NOMO-1 (cell line): Measurements from ENCODE around the gene VSIG10.
"Not testable (repeated sequence)": the region's sequence is repeated elsewhere in the genome, so short reads cannot be mapped to it uniquely, and the experiment has no call there.

Experiments used
- DNase-seq, 2 experiments: peaks; one replicate each; lab custom pipeline; 2025; ENCODE audit not compliant: unreplicated experiment in 2 of 2; lab: John Stamatoyannopoulos, UW

VSIG10 gene, protein sequence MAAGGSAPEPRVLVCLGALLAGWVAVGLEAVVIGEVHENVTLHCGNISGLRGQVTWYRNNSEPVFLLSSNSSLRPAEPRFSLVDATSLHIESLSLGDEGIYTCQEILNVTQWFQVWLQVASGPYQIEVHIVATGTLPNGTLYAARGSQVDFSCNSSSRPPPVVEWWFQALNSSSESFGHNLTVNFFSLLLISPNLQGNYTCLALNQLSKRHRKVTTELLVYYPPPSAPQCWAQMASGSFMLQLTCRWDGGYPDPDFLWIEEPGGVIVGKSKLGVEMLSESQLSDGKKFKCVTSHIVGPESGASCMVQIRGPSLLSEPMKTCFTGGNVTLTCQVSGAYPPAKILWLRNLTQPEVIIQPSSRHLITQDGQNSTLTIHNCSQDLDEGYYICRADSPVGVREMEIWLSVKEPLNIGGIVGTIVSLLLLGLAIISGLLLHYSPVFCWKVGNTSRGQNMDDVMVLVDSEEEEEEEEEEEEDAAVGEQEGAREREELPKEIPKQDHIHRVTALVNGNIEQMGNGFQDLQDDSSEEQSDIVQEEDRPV

GRCh38 chr12:118103601-118104382 is at the start of gene VSIG10:
Gene VSIG10 (minus strand): TSS chr12:118104011. CDS start chr12:118103671, 340 bp downstream.
- DNase-seq = peak; percentile 14 to 34

DNA sequence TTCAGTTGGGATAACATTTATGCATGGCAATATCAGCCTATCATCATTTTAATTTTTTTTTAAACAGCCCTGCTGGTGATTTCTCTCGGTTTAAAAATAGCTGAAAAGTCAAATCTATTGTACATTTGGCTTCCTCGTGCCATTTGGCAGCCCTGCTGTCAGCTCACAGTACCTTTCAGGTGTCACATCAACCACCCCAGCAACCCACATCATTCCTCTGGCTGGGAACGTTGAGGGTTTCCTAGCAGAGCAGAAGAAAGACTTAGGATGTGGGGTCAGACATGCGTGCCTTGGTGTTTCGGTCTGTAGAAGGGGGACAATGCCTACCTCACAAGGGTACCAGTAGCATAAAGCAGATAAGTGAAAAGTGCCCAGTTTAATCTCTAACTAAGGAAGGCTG is 47.9 kb upstream of the VSIG10 start:
- DNase-seq = no peak

DNA sequence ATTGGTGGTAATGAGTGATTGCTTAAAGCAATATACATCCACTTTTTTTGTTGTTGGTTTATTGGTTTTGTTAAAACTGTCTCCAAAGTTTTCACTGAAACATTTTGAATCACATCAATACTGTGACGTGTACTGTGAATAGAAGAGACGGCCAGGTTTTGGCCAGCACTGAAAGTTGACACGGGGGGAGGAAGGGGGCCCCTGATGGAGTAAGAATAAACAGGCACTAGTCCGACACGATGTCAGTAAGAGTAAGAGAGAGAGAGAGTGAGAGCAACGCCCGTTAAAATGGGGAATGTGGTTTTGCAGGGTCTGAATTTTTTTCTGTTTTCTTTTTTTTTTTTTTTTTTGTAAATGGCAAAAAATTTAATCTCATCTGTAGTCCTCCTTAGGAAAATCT is 46.8 kb upstream of the VSIG10 start:
- DNase-seq = no peak

DNA sequence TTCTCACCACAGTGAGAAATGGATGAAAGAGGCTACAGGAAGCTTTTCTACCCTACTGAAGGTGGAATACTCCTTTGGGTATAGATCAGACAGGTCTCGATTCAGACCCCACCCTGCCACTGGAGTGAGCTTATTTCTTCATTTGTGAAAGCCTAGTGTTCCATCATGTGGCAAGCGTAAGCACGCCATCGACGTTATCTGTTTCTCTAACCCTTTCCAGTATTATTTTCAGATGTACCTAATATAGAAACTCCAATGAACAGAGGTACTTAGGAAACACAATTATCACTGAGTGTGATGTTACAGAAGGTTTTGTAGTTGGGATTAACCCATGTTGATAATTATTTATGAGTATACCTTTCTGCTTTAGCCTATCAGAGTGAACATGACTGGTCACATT is 44.5 kb upstream of the VSIG10 start:
- DNase-seq = no peak

- DNase-seq = no peak
These were observed 42.0 kb upstream of the VSIG10 start for GRCh38 chr12:118145798-118146156.

DNA sequence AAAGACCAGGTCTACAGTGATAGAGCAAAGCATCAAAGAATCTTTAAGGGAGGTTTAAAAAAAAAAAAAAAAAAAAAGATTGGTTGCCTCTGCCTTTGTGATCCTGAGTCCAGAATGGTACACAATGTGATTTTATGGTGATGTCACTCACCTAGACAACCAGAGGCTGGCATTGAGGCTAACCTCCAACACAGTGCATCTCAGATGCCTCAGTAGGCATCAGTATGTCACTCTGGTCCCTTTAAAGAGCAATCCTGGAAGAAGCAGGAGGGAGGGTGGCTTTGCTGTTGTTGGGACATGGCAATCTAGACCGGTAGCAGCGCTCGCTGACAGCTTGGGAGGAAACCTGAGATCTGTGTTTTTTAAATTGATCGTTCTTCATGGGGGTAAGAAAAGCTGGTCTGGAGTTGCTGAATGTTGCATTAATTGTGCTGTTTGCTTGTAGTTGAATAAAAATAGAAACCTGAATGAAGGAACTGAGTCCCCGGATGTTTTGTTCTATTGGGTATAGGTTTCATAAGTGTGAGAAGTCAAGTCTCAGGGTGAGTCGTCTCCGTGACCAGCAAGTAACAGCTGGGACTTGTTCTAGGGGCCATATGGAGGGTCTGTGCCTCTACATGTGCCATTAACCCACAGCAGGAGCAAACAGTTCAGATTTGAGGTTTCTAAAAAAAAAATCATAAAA is 41.4 kb upstream of the VSIG10 start:
- DNase-seq = no peak

GRCh38 chr12:118144499-118144898 is 40.7 kb upstream of the VSIG10 start:
- no peak for DNase-seq

DNA sequence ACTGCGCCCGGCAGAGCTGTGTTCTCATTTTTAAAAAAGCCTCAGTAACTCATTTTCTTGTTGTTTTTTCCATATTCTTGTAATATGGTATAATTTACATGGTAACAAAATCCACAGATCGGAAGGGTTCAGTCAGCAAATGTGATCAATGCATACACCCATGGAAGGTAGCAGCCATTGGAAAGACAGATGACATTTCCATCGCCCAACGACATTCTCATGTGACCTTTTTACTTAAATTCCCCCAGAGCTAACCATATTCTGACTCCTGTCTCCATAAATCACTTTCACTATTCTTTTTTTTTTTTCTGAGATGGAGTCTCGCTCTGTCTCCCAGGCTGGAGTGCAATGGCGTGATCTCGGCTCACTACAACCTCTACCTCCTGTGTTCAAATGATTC is 37.0 kb upstream of the VSIG10 start:
- DNase-seq = no peak

- no peak for DNase-seq
These were observed 33.4 kb upstream of the VSIG10 start for GRCh38 chr12:118137148-118137678.

DNA sequence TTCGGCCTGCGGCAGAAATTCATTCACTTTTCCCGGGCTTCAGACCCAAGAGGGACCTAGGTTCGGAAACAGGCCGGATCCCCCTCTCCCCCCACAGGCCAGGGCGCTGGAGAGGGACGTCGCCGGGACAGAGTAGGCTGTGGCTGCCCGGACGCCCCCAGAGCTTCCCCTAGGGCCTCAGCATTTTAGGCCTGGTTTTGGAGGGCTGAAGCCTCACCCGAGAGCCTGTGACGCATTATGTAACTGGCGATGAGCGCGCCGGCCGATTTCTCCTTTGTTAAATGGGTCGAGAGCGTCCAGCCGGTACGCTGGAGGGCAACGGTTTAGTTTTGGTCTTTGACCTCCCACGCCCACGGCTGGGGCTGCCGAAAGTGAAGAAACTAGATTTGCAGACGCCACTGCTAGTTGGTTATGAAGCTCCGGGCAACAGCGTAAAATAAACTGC is 32.8 kb upstream of the VSIG10 start:
- peak; percentile 35 to 46 for DNase-seq

DNA sequence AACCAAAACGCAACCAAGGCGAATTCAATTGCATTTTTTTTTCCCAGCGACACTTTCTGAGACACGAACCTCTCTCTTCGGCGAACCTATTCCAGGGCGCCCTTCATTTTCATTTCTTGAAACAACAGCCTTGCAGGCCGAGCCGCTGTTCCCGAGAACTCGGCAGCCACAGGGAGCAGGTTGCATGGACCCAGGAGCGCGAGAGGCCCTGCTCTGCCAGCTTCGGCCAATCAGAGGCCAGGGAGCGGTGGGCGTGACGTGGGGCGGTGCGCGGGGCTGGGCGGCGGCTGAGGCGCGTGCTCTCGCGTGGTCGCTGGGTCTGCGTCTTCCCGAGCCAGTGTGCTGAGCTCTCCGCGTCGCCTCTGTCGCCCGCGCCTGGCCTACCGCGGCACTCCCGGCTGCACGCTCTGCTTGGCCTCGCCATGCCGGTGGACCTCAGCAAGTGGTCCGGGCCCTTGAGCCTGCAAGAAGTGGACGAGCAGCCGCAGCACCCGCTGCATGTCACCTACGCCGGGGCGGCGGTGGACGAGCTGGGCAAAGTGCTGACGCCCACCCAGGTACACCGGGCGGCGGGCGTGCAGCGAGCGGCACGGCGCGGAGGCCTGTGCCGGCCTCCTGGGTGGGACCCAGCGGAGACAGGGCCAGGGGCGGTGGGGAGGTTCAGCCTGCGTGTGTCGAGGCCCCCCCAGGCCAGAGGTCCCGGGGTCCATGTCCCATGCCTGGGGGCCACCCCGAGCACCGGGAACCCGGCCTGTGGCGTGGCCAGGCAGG is 32.2 kb upstream of the VSIG10 start, which contains the start of gene PEBP1:
Gene PEBP1 (plus strand): TSS at position 337 of the 771 bp plus-strand sequence. CDS start 86 bp downstream, at position 423.
- DNase-seq = peak; percentile 91 to 96

- not testable (repeated sequence) for DNase-seq
These were observed 25.6 kb upstream of the VSIG10 start for GRCh38 chr12:118129436-118129835.

DNA sequence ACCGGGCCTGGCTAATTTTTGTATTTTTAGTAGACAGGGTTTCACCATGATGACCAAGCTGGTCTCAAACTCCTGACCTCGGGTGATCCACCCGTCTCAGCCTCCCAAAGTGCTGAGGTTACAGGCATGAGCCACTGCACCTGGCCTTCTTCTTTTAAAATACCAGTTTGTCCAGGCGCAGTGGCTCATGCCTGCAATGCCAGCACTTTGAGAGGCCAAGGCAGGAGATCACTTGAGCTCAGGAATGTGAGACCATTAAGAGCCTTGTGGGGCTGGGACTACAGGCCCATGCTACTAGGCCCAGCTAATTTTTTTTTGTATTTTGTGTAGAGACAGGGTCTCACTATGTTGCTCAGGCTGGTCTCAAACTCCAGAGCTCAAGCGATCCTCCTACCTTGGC is 24.1 kb upstream of the VSIG10 start:
- DNase-seq = no peak

DNA sequence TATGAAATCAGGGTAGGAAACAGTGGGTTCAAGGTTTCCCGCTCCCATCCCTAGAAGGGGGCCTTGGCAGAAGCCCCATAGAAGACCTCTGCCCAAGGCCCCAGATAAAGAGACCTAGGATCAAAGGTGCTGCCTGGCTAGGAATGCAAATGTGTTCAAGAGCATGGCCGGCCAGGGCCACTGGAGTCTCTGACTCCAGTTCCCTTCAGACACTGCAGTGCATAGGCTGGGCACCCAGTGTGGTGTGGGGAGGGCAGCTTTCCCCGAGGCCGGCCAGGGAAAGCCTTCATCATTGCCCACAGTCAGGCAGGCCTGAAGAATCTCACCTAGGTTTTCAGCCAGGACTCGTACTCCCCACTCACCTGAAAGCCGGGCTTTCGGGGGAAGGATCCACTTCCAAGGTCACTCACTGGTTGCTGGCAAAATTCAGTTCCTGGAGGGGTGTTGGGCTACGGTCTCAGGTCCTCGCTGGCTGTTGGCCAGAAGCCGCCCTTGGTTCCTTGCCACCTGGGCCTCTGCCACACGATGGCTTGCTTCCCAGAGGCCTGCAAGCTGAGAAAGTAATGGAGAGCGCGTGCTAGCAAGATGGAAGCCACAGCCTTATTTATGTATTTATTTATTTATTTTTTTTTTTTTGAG is 22.4 kb upstream of the VSIG10 start:
- no peak for DNase-seq

- DNase-seq = no peak
These were observed 21.9 kb upstream of the VSIG10 start for GRCh38 chr12:118125743-118126118.

DNA sequence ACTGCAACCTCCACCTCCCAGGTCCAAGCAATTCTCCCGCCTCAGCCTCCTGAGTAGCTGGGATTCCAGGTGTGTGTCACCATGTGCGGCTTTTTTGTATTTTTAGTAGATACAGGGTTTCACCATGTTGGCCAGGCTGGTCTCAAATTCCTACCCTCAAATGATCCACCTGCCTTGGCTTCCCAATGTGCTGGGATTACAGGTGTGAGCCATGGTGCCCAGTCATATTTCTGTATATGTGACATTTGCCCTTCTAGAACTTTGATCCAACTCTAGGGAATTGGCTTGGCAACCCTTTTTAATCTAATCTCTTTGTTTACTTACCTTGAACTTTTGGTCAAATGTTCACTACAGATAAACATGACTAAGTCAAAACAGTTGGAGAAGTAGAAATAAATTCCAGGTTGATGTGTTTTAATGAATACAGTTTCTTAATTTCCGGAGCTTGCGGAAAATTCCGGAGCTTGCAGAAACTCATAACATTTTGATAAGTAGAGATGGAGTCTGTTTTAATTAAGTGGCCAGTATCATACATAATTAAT is 20.6 kb upstream of the VSIG10 start:
- DNase-seq = no peak

DNA sequence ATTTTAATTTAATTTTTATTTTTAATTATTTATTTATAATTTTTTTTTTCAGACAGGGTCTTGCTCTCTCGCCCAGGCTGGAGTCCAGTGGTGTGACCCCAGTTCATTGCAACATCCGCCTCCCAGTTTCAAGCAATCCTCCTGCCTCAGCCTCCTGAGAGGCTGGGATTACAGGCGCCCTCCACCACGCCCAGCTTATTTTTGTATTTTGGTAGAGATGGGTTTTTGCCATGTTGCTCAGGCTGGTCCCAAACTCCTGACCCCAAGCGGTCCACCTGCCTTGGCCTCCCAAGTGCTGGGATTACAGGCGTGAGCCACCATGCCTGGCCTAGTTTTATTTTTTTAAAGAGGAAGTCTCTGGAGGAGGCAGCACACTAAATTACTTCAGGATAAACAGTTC is 18.5 kb upstream of the VSIG10 start:
- no peak for DNase-seq

GRCh38 chr12:118120579-118121363 is 17.0 kb upstream of the VSIG10 start:
- DNase-seq = peak; percentile 17 to 25
